ENCODE results near the gene LRRC56. TPM values are rescaled to one million over a fixed set of nuclear protein-coding genes. Genes with fewer than 3 reads are reported as not detected.

Gene LRRC56
- total RNA-seq, 2 donors from 2014 or later = 1.9 to 9.1 TPM

DNA sequence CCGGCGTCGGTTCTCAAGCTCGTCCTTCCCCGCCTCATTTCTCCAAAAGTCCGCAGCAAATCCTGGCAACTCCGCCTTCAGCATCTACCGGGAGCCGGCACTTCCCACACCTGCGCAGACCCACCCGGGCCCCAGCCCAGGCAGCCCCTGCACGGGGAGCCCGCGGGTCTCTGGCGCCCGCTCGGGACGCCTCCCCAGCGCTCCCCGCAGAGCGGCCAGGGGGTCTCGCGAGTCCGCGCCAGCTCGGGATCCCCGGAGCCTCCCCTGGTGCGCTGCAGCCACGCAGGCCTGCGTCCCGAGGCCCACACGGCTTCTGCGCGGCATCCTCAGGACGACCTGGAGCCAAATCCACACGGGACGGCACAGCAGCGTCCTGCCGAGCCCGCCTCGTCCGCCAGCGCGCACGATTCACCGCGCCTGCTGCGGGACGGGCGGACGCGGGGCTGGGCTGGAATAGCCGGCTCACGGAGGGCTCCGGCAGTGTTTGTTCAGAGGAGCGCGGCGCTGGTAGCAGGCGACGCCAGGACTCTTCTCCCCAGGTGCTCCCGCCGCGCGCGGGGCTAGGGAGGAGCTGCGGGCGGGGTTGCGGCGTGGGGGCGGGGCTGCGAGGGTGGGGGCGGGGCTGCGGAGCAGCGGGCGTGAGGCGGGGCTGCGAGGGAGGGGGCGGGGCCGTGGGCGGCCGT is 38.1 kb downstream of the LRRC56 start:
- no peak for DNase-seq (ENCODE audit: low spot score)
- intact Hi-C loops (cut with DNase I) = no loop called here
- H3K36me3 ChIP-seq = no peaks in the 10 kb centered on the region
- H3K9me3 ChIP-seq = no peaks in the 10 kb centered on the region
- peak overlapping the region; percentile 56 to 67 for H3K4me3 ChIP-seq
- peak overlapping the region; percentile 75 to 80 for H3K27ac ChIP-seq
- H3K4me1 ChIP-seq (replicated peaks) = peaks cover 18% of the 10 kb centered on the region
- WGBS = under 1% methylated on average over 39 of the region's 81 CpGs
- TF ChIP-seq, protein P1, sequence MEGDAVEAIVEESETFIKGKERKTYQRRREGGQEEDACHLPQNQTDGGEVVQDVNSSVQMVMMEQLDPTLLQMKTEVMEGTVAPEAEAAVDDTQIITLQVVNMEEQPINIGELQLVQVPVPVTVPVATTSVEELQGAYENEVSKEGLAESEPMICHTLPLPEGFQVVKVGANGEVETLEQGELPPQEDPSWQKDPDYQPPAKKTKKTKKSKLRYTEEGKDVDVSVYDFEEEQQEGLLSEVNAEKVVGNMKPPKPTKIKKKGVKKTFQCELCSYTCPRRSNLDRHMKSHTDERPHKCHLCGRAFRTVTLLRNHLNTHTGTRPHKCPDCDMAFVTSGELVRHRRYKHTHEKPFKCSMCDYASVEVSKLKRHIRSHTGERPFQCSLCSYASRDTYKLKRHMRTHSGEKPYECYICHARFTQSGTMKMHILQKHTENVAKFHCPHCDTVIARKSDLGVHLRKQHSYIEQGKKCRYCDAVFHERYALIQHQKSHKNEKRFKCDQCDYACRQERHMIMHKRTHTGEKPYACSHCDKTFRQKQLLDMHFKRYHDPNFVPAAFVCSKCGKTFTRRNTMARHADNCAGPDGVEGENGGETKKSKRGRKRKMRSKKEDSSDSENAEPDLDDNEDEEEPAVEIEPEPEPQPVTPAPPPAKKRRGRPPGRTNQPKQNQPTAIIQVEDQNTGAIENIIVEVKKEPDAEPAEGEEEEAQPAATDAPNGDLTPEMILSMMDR (IDR thresholded peaks at IDR 0.05) = no peak
- TF ChIP-seq POLR2A (IDR thresholded peaks at IDR 0.05) (peak; percentile 87), POLR2AphosphoS5 (IDR thresholded peaks at IDR 0.05) (no peak)
- no peaks in the 10 kb centered on the region for H3K27me3 ChIP-seq (replicated peaks; ENCODE audit: insufficient read depth)

DNA sequence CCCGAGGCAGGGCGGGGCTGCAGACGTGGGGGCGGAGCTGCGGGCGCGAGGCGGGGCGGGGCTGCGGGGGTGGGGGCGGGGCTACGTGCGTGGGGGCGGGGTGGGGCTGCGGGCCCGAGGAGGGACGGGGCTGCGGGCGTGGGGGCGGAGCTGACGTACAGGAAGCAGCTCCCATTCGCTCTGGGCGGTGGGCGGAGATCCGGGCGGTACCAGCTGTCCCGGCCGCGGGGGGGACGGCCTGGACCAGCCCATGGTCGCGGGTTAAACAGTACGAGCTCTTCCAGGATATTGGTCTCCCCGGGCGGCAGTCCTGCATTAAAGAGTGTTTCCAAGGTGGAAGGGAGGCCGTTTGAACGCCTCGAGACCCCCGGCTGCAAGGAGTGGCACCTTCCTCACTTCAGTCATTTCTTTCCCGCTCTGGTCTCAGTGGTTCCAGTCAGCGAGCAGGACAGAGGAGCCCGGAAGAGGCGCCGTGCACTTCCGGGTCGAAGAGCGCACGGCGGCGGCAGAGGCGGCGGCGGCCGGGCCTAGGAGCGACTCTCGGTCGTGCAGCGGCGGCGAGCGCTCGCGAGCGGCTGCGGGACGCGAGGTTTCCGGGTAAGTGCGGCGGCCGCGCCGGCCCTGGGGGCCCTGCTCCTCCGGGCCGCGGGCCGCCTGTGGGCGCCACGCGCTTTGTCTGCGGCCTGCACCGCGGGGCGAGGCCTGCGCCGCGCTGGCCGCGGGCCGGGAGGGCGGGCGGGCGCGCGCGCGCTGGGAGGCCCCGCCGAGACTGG is 38.9 kb downstream of the LRRC56 start, which contains the start of gene PHRF1:
TSS of gene PHRF1 (plus strand) at position 475 of the 773 bp plus-strand sequence. CDS start 5,043 bp downstream, outside the sequence.
- Histone ChIP-seq H3K4me3 (peak within 1 kb of the TSS; percentile 67), H3K27ac (peak within 1 kb of the TSS; percentile 86 to 91), H3K4me1 (replicated peaks) (peaks cover 18% of the 10 kb centered on the region), H3K9me3 (no peaks in the 10 kb centered on the region), H3K36me3 (no peaks in the 10 kb centered on the region), H3K27me3 (replicated peaks; ENCODE audit: insufficient read depth) (no peaks in the 10 kb centered on the region)
- TF ChIP-seq, protein P1 (IDR thresholded peaks at IDR 0.05) = peak in 2 of 4 experiments; percentile 13 to 44
- TF ChIP-seq POLR2AphosphoS5 (IDR thresholded peaks at IDR 0.05) (peak; percentile 86), POLR2A (IDR thresholded peaks at IDR 0.05) (peak; percentile 71)
- intact Hi-C loops (cut with DNase I) = no loop called here
- WGBS = 2% methylated on average over 44 of the region's 99 CpGs
- peak; percentile 94 for DNase-seq (ENCODE audit: low spot score)

DNA sequence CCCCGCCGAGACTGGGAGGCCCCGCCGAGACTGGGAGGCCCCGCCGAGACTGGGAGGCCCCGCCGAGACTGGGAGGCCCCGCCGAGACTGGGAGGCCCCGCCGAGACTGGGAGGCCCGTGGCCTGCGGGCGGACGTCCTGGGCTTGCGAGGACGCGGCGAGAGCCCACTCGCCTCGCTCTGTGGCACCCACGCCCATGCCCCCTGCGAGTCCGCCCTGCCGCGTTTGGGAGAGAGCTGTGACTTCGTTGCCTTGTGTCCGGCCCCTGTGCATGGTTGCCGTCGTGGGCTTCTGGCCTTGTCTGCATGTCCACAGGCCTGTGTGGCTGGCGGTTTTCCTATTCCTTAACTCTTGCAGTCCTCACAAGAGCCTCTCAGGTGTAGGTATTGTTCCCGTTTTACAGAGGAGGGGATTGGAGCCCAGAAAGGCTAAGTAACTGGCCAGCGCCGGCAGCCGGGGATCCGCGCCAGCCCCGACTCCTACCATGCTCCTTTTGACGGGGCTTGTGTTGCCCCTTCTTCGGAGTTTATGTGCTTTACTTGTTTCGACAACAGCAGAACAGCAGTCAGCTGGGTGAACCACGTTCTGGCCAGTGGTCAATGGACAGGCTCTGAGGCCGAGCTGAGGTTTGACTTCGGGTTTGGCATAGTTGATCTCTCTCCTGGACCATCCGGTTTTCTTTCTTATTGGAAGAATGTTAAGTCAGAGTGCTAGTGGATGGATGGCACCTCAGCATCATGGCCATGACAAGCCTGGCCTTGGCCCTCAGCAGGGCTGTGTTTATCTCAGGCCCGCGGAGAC is 39.7 kb downstream of the LRRC56 start:
- Histone ChIP-seq H3K4me3 (peak overlapping the region; percentile 59 to 67), H3K36me3 (no peaks in the 10 kb centered on the region), H3K27me3 (replicated peaks; ENCODE audit: insufficient read depth) (no peaks in the 10 kb centered on the region), H3K27ac (peak overlapping the region; percentile 86 to 91), H3K4me1 (replicated peaks) (peaks cover 18% of the 10 kb centered on the region), H3K9me3 (no peaks in the 10 kb centered on the region)
- WGBS = 3% methylated on average over 32 of the region's 48 CpGs
- DNase-seq (ENCODE audit: low spot score) = no peak
- intact Hi-C loops (cut with DNase I) = no loop called here
- TF ChIP-seq, protein P1 (IDR thresholded peaks at IDR 0.05) = no peak
- TF ChIP-seq POLR2A (IDR thresholded peaks at IDR 0.05) = no peak
- no peak for TF ChIP-seq POLR2AphosphoS5 (IDR thresholded peaks at IDR 0.05)

DNA sequence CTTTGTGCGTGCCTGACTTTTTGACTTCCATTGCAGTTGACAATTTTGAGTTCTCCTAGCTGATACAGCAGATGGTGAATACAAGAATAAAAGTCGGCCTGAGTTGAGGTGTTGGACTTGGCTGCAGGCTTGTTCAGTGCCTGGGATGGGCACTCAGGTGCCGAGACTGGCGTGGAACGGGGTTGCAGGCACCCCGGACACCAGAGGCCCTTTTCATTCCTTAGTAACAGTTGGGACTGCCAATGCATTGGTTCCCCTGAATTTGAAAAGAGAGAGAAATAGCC is 40.2 kb downstream of the LRRC56 start:
- H3K9me3 ChIP-seq = no peaks in the 10 kb centered on the region
- WGBS = 43% methylated on average over 6 of the region's 6 CpGs
- H3K27me3 ChIP-seq (replicated peaks; ENCODE audit: insufficient read depth) = no peaks in the 10 kb centered on the region
- TF ChIP-seq POLR2AphosphoS5 (IDR thresholded peaks at IDR 0.05) = no peak
- TF ChIP-seq, protein P1 (IDR thresholded peaks at IDR 0.05) = no peak
- TF ChIP-seq POLR2A (IDR thresholded peaks at IDR 0.05) = no peak
- H3K36me3 ChIP-seq = no peaks in the 10 kb centered on the region
- peaks cover 18% of the 10 kb centered on the region for H3K4me1 ChIP-seq (replicated peaks)
- no peak overlapping the region for H3K27ac ChIP-seq
- peak overlapping the region; percentile 59 to 67 for H3K4me3 ChIP-seq
- intact Hi-C loops (cut with DNase I) = no loop called here
- DNase-seq (ENCODE audit: low spot score) = no peak
